Measurements from ENCODE around the gene C14orf93. TPM values are rescaled to one million over a fixed set of nuclear protein-coding genes. Genes with fewer than 3 reads are reported as not detected.
"Not testable (repeated sequence)": the region's sequence is repeated elsewhere in the genome, so short reads cannot be mapped to it uniquely, and the experiment has no call there.

The C14orf93 gene
- total RNA-seq, 1 experiment from 2014 or later, result 8.7 TPM

DNA sequence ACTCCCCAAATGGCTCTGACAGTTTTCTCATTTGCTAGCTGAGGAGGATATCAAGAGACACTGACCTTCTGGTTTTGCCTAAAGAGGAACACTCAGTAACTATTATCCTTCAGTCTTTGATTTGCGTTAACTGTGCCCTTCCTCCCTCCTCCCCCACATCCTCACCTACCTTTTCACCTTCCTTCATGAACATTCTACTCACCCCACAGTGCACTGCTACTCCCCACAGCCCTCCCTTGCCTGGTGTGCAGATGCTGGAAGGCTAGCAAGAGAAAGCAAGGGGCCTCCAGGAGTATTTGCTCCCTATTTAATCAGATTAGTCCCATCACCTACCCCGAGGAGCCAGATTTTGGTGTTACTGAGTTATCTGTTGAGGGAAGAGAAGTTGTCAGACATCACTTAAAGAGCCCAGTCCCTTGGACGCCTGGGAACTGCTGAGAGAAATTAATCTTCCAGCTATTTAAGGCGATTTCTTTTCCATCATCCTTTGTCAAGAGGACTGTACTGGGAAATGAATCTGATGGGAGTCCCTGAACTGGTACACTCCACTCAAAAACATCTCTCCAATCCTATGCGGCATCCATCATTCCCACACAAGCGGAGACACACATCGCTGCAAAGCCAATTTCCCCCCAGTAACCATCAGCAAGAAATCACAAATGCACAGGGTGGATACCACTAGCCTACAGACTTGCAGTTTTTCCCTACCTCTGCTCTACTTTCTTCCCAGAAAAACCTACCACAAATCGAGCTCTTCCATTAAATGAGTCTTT is 13.3 kb upstream of the C14orf93 start:
- in situ Hi-C loops (cut with HindIII; ENCODE audit: low sequenced_read_pairs), result no loop called here
- DNase-seq (ENCODE audit: low spot score), result no peak

DNA sequence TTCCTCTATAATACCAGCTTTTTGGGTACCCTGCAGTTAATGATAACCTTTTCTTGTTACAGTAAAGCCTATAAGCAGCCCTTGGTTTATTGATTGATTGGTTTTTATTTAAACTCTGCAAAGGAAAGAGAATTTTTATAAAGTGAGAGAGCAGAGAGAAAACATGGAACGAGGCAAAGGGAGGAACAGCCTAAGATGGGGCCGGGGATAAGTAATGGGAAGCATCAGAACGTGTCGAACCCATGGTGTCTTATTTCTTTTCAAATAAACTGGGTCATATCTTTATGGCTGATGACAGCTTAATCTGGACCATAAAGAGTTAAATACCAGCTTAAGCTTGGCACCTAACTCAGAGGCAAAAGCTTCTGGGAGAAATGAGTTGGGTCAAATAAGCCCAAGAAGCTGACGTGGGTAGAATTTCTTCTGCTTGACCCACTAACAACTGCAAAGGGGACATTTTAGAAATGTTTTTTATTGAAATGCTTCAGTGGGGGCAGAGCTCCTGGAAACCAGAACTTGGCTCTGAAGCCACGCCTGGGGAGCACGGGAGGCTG is 12.0 kb upstream of the C14orf93 start:
- DNase-seq (ENCODE audit: low spot score), result no peak
- in situ Hi-C loops (cut with HindIII; ENCODE audit: low sequenced_read_pairs), result no loop called here

DNA sequence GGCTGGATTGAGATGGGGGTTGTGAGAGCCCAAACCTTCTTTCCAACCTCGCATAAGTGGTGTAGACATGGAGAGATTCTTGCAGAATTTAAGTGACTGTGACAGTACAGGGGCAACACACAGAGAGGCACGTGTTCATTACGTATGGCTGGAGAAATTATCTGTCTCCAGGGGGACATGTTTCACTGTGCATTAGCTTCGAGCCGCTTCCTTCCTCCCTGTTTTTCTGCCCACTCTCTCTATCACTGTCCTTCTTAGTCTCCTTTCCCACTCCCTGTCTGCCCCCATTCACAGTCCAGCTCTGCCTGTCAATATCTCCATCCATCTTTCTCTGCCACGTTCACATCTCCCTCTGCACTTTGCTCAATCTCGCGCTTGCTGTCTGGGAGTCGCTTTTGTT is 11.5 kb upstream of the C14orf93 start:
- DNase-seq (ENCODE audit: low spot score), result no peak
- in situ Hi-C loops (cut with HindIII; ENCODE audit: low sequenced_read_pairs), result no loop called here

DNA sequence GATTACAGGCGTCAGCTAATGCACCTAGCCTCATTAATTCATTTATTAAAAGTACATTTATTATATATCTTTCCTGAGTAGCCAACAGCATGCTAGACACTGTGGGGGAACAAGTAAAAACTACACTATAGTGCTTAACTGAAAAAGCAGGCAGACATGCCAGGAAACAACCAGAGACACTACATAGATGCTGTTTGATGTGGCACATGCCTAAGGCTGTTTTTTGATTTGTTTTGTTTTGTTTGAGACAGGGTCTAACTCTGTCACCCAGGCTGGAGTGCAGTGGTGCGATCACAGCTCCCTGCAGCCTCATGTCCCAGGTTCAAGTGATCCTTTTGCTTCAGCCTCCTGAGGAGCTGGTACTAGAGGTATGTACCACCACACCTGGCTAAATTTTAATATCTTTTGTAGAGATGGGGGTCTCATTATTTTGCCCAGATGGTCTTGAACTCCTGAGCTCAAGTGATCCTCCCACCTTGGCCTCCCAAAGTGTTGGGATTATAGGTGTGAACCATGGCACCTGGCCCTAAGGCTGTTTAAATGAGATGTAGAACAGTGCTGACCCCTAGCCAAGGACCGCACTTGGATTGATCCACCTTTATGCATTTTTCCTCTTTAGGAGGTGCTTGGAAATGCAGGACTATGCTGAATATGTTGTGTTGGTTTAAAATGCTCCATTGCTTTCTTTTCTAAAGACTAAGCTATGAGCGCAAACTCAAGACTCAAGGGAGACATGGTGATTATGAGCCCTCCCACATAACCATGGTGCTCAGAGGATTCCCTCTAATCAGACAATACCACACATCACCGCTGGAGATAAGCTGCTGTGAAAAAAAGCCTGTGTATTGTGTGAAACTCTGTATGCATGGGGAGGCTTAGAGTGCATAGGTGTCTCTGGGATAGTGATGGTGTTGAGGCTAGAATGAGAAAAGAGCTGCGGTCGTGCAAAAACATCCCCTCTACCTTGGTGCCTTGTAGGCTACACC is 10.5 kb upstream of the C14orf93 start:
- no peak for DNase-seq (ENCODE audit: low spot score)
- in situ Hi-C loops (cut with HindIII; ENCODE audit: low sequenced_read_pairs), result no loop called here

DNA sequence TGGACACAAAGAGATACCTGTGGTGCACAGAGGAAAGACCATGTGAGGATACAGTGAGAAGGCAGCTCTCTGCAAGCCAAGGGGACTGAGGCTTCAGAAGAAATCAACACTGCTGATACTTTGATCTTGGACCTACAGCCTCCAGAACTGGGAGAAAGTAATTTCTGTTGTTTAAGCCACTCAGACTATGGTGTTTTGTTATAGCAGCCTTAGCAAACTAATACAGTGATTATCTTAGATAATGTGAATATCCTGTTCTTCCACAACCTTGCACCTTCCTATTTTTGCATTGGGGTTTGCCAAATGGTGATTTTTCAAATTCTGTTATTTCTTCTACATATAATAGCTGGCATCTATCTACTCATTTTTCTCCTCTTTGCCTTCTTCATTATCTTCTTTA is 8.2 kb upstream of the C14orf93 start:
- in situ Hi-C loops (cut with HindIII; ENCODE audit: low sequenced_read_pairs), result no loop called here
- DNase-seq (ENCODE audit: low spot score), result no peak

- no peak for DNase-seq (ENCODE audit: low spot score)
- in situ Hi-C loops (cut with HindIII; ENCODE audit: low sequenced_read_pairs), result no loop called here
Measured at GRCh38 chr14:23017091-23017490, 7.1 kb upstream of the C14orf93 start.

- in situ Hi-C loops (cut with HindIII; ENCODE audit: low sequenced_read_pairs), result no loop called here
- no peak for DNase-seq (ENCODE audit: low spot score)
Measured at GRCh38 chr14:23015618-23016017, 5.7 kb upstream of the C14orf93 start.

DNA sequence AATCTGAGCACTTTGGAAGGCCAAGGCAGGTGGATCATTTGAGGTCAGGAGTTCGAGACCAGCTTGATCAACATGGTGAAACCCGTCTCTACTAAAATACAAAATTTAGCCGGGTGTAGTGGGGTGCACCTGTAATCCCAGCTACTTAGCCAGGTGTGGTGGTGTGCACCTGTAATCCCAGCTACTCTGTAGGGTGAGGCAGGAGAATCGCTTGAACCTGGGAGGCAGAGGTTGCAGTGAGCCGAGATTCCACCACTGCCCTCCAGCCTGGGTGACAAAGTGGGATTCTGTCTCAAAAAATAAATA is 3.8 kb upstream of the C14orf93 start:
- in situ Hi-C loops (cut with HindIII; ENCODE audit: low sequenced_read_pairs); DNase-seq (ENCODE audit: low spot score): not testable (repeated sequence)

DNA sequence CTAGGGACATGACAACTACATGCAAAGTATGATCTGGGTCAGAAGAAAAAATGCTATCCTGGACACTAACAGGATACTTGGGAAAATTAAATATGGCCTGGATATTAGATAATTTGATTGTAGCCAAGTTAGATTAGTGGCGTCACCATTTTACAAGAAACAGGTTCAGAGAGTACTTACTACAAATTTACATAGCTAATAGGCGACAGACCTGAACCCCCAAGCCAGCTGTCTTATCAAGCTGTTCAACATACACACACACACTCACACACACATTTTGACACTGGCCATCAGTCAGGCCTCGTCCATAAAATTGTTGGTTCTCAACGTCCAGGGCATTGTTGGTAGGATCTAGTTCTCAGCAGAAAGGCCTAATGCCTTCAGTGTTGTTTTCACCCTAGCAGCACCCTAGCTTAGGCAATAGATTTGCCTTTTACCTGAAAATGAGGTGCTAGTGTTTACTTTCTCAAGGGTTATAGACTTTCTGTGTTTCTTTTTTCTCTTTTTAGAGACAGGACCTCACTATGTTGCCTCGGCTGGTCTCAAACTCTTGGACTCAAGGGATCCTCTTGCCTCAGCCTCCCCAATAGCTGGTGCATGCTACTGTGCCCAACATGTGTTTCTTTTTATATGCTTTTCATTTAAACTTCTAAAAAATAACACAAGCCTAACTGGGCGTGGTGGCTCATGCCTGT is 3.3 kb upstream of the C14orf93 start:
- in situ Hi-C loops (cut with HindIII; ENCODE audit: low sequenced_read_pairs), result no loop called here
- DNase-seq (ENCODE audit: low spot score), result no peak

DNA sequence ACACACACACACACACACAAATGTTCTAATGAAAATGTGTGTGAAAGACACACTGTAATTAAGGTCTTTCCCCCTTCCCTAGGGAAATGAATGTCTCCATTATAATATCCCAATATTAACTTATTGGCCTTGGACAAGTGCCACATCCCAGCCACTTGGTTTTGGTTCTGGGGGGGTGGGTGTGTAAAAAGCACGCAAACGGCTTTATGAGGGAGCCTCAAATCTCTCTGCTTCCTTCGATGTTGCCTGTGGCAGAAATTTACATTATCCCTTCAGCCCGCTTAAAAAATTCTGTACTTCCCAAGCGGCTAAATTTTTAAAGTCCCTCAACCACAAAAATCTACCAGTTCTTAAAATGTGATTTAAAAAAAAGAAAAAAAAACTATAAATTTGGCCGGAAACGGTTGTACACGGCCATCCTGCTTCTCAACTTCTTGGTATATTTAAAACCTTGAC is 432 bp downstream of the C14orf93 start:
- in situ Hi-C loops (cut with HindIII; ENCODE audit: low sequenced_read_pairs), result no loop called here
- DNase-seq (ENCODE audit: low spot score), result peak; percentile 12

GRCh38 chr14:23008831-23009230 is 1.1 kb downstream of the C14orf93 start:
- no peak for DNase-seq (ENCODE audit: low spot score)
- in situ Hi-C loops (cut with HindIII; ENCODE audit: low sequenced_read_pairs), result no loop called here

GRCh38 chr14:23006544-23007419 is 3.2 kb downstream of the C14orf93 start:
- in situ Hi-C loops (cut with HindIII; ENCODE audit: low sequenced_read_pairs), result no loop called here
- peak; percentile 100 for DNase-seq (ENCODE audit: low spot score)

DNA sequence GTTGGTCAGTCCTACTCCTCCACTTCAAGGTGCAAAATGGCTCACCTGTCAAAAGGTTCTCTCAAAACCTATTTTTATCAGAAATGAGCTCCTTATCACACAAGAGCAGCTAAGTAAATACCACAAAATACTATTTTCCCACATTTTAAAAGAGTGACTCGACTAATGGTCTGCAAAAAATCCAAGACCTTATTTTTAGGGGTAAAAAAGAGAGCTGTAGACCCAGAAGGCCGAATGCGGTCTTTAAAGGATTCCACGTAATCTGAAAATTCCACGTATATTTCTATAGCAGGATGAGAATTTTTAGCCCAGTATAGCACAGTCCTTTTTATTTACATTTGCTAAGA is 3.8 kb downstream of the C14orf93 start:
- DNase-seq (ENCODE audit: low spot score), result peak; percentile 38
- in situ Hi-C loops (cut with HindIII; ENCODE audit: low sequenced_read_pairs), result no loop called here

DNA sequence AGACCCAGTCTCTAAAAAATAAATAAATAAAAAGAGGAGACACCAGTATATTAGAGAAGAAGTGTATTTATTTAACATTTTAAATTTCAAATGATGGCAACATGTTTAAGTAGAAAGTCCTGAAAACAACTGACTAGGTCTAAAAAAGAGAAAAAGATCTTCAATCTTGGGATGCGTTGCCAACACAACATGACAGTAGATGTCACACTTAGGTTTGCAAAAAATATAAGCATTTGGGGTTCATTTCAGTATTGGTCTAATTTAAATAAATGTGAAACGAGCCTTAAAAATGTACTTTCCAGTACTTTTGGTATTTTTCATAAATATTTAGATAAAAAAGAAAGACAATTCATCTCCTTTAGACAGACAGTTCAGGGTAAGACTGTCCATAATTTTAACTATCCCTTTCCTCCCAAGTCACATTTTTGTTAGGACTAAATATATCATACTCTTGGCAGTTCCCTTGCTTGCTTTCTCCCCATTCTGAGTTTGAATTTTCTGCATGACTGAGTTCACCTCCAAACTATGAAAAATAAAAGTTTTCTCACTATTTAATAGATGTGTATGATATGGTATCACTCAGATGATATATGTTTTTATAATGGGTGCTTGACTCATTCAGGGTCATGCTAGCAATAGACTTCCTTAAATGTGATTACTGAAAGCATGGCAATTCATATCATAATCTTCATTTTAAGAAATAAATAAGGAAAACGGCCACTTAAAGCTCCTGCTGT is 4.3 kb downstream of the C14orf93 start:
- in situ Hi-C loops (cut with HindIII; ENCODE audit: low sequenced_read_pairs), result no loop called here
- DNase-seq (ENCODE audit: low spot score), result no peak

DNA sequence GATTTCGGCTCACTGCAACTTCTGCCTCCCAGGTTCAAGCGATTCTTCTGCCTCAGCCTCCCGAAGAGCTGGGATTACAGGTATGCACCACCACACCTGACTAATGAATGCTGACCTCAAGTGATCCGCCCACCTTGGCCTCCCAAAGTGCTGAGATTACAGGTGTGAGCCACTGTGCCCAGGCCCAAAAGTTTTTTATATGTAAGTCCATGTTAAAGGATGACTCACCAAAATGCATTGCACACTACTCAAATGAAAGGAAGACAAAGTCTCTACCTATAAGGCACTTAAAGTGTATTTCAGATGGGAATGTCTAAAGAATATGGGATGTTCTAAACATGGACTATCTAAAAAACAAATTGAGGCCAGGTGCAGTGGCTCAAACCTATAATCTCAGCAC is 5.7 kb downstream of the C14orf93 start:
- in situ Hi-C loops (cut with HindIII; ENCODE audit: low sequenced_read_pairs); DNase-seq (ENCODE audit: low spot score): not testable (repeated sequence)

- in situ Hi-C loops (cut with HindIII; ENCODE audit: low sequenced_read_pairs), result no loop called here
- DNase-seq (ENCODE audit: low spot score), result no peak
Measured at GRCh38 chr14:23002592-23002991, 7.4 kb downstream of the C14orf93 start.

GRCh38 chr14:23000860-23001259 is 9.1 kb downstream of the C14orf93 start:
- no peak for DNase-seq (ENCODE audit: low spot score)
- in situ Hi-C loops (cut with HindIII; ENCODE audit: low sequenced_read_pairs), result no loop called here

Data from G401 (cell line).